Measurements from ENCODE around the gene DPP10. TPM values are rescaled to one million over a fixed set of nuclear protein-coding genes. Genes with fewer than 3 reads are reported as not detected.

The DPP10 gene
- total RNA-seq, 1 experiment from 2014 or later, result not detected

GRCh38 chr2:114468343-114468742 is 25.9 kb downstream of the DPP10 start:
- Histone ChIP-seq H2AFZ (ENCODE audit: low read length) (no peak overlapping the region), H3K4me1 (ENCODE audit: insufficient read depth, low read length) (no peaks in the 10 kb centered on the region), H3K27me3 (ENCODE audit: low read length) (peaks cover 1% of the 10 kb centered on the region; the same call in 1 of the 2 replicates), H4K20me1 (ENCODE audit: low read length) (no peaks in the 10 kb centered on the region), H3K79me2 (ENCODE audit: low read length) (no peaks in the 10 kb centered on the region), H3K9me2 (replicated peaks; ENCODE audit: low read length) (no peaks in the 10 kb centered on the region), H3F3A (ENCODE audit: low read length, unreplicated experiment) (no peaks in the 10 kb centered on the region), H3K36me3 (ENCODE audit: low read depth, low read length) (no peaks in the 10 kb centered on the region), H3K9me3 (ENCODE audit: low read length) (no peaks in the 10 kb centered on the region), H3K27ac (ENCODE audit: low read length) (no peak overlapping the region), H3K9ac (ENCODE audit: low read length) (no peak overlapping the region), H3K4me2 (ENCODE audit: low read length) (no peak overlapping the region), H3K4me3 (ENCODE audit: low read length) (no peak overlapping the region)
- ChIA-PET POLR2A (ENCODE audit: unreplicated experiment) (interaction anchor here (0.6 kb wide), 1 partner anchor 690 kb away, joined by 12 read pairs; no protein-coding TSS in a partner anchor), CTCF (no interaction called here)
- DNase-seq (no peak), ATAC-seq (no peak)
- intact Hi-C loops (cut with micrococcal nuclease), result no loop called here
- TF ChIP-seq EZH2 (IDR thresholded peaks at IDR 0.05; ENCODE audit: low read length, unreplicated experiment), result no peak
- TF ChIP-seq EZH2phosphoT487 (IDR thresholded peaks at IDR 0.05; ENCODE audit: borderline replicate concordance, low read length), result no peak
- TF ChIP-seq, protein P1, sequence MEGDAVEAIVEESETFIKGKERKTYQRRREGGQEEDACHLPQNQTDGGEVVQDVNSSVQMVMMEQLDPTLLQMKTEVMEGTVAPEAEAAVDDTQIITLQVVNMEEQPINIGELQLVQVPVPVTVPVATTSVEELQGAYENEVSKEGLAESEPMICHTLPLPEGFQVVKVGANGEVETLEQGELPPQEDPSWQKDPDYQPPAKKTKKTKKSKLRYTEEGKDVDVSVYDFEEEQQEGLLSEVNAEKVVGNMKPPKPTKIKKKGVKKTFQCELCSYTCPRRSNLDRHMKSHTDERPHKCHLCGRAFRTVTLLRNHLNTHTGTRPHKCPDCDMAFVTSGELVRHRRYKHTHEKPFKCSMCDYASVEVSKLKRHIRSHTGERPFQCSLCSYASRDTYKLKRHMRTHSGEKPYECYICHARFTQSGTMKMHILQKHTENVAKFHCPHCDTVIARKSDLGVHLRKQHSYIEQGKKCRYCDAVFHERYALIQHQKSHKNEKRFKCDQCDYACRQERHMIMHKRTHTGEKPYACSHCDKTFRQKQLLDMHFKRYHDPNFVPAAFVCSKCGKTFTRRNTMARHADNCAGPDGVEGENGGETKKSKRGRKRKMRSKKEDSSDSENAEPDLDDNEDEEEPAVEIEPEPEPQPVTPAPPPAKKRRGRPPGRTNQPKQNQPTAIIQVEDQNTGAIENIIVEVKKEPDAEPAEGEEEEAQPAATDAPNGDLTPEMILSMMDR (conservative IDR thresholded peaks at IDR 0.05; ENCODE audit: low read depth, low read length), result no peak
- BruUV-seq (replicated peaks), result no TSS peak

DNA sequence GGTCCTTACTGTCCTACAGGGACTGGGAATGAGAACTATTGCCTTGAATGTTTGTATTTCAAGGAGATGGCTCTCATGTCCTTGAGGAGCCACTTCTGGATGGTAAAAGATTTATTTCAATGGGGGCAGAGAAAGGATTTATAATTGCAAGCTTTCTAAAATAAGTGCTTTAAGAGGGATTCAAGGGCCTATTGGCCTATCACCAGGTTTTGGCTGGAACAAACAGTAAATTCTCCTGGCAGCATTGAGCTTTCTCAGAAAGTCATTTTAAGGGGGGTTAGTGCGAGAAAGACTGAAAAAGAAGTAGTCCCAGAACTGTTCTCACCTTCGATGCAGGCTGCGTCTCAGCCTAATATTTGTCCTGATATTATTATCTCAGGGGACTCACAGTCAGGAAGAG is 29.8 kb downstream of the DPP10 start:
- Histone ChIP-seq H2AFZ (ENCODE audit: low read length) (no peak overlapping the region), H3K4me3 (ENCODE audit: low read length) (no peak overlapping the region), H4K20me1 (ENCODE audit: low read length) (no peaks in the 10 kb centered on the region), H3K4me2 (ENCODE audit: low read length) (no peak overlapping the region), H3K4me1 (ENCODE audit: insufficient read depth, low read length) (no peaks in the 10 kb centered on the region), H3K9me3 (ENCODE audit: low read length) (no peaks in the 10 kb centered on the region), H3K27me3 (ENCODE audit: low read length) (peaks cover 13% of the 10 kb centered on the region), H3K36me3 (ENCODE audit: low read depth, low read length) (no peaks in the 10 kb centered on the region), H3K27ac (ENCODE audit: low read length) (no peak overlapping the region), H3K9me2 (replicated peaks; ENCODE audit: low read length) (no peaks in the 10 kb centered on the region), H3K9ac (ENCODE audit: low read length) (no peak overlapping the region), H3F3A (ENCODE audit: low read length, unreplicated experiment) (no peaks in the 10 kb centered on the region), H3K79me2 (ENCODE audit: low read length) (no peaks in the 10 kb centered on the region)
- no peak for ATAC-seq
- TF ChIP-seq EZH2 (IDR thresholded peaks at IDR 0.05; ENCODE audit: low read length, unreplicated experiment) (no peak), EZH2phosphoT487 (IDR thresholded peaks at IDR 0.05; ENCODE audit: borderline replicate concordance, low read length) (no peak)
- TF ChIP-seq, protein P1 (conservative IDR thresholded peaks at IDR 0.05; ENCODE audit: low read depth, low read length), result no peak
- POLR2A ChIA-PET (ENCODE audit: unreplicated experiment), result no interaction called here
- intact Hi-C loops (cut with micrococcal nuclease), result no loop called here
- DNase-seq, result no peak
- CTCF ChIA-PET, result no interaction called here
- no TSS peak for BruUV-seq (replicated peaks)

DNA sequence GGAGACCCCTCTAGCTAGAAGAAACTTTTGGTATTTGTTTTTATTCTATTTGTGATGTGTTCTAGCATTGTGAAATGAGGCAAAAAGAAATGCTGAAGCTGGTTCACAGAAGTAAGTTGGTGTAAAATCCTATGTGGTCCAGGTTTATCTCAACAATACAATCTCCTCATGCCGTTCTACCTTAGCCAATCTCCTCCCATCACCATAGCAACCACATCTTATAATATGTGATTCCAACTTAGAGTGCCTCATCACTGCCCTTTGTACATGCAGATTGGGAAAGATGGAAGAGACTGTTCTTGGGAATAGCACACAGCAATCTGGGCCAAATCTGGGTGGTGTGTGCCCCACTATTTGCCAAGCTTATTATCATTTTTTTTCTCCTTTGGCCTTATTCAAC is 30.3 kb downstream of the DPP10 start:
- H3K79me2 ChIP-seq (ENCODE audit: low read length), result no peaks in the 10 kb centered on the region
- no peaks in the 10 kb centered on the region for H3K4me1 ChIP-seq (ENCODE audit: insufficient read depth, low read length)
- no peaks in the 10 kb centered on the region for H4K20me1 ChIP-seq (ENCODE audit: low read length)
- TF ChIP-seq, protein P1 (conservative IDR thresholded peaks at IDR 0.05; ENCODE audit: low read depth, low read length), result no peak
- TF ChIP-seq EZH2 (IDR thresholded peaks at IDR 0.05; ENCODE audit: low read length, unreplicated experiment), result no peak
- no peak for TF ChIP-seq EZH2phosphoT487 (IDR thresholded peaks at IDR 0.05; ENCODE audit: borderline replicate concordance, low read length)
- H3K27me3 ChIP-seq (ENCODE audit: low read length), result peaks cover 13% of the 10 kb centered on the region; the same call in 1 of the 2 replicates
- DNase-seq (no peak), ATAC-seq (no peak)
- CTCF ChIA-PET, result no interaction called here
- H3K36me3 ChIP-seq (ENCODE audit: low read depth, low read length), result no peaks in the 10 kb centered on the region
- H3K9me2 ChIP-seq (replicated peaks; ENCODE audit: low read length), result no peaks in the 10 kb centered on the region
- BruUV-seq (replicated peaks), result no TSS peak
- no peak overlapping the region for H2AFZ ChIP-seq (ENCODE audit: low read length)
- H3K9me3 ChIP-seq (ENCODE audit: low read length), result no peaks in the 10 kb centered on the region
- no peak overlapping the region for H3K4me2 ChIP-seq (ENCODE audit: low read length)
- POLR2A ChIA-PET (ENCODE audit: unreplicated experiment), result no interaction called here
- intact Hi-C loops (cut with micrococcal nuclease), result no loop called here
- no peak overlapping the region for H3K9ac ChIP-seq (ENCODE audit: low read length)
- no peak overlapping the region for H3K27ac ChIP-seq (ENCODE audit: low read length)
- H3K4me3 ChIP-seq (ENCODE audit: low read length), result no peak overlapping the region
- H3F3A ChIP-seq (ENCODE audit: low read length, unreplicated experiment), result no peaks in the 10 kb centered on the region

All from PC-3 (cell line).